Measurements from ENCODE around the gene ANKS6.

Gene ANKS6

DNA sequence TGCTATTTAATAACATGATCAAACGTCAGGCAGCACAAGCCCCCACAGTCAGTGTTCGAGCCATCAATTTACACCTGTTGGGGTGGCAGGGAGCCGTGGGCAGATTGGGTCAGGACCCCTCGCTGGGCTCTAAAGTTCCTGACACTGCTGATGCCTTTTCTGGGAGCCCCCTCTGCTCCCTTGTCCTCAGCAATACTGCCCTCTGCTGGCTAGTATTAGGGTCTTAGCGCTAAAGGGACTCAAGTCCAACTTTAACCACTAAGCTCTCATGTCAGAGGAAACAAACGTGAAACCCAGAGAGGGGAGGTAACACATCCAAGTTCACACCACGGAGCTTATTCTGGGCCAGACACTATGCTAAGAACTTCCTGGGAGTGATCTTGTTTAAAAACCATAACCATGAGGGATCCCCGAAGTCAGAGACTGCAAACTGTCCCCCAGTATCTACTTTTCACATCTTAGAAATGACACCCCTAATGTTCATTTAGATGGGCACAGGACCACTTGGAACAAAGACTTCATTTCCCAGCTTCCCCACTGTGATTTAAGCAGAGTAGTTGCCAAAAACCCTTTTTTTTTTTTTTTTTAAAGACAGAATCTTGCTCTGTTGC, 20.4 kb downstream of the ANKS6 start:
- no peak overlapping the region for H4K8ac ChIP-seq (ENCODE audit: low read depth, low read length)
- DNase-seq = peak; percentile 89
- no peak overlapping the region for H2BK120ac ChIP-seq (ENCODE audit: low read depth, low read length)
- H3K4me2 ChIP-seq (ENCODE audit: low read length) = no peak overlapping the region
- H2AK5ac ChIP-seq (ENCODE audit: low read length) = no peak overlapping the region
- H3K79me1 ChIP-seq (ENCODE audit: low read length) = no peaks in the 10 kb centered on the region
- H3K27ac ChIP-seq (ENCODE audit: low read depth, low read length) = no peak overlapping the region
- no peaks in the 10 kb centered on the region for H3K4me1 ChIP-seq (ENCODE audit: control insufficient read depth, low read depth, low read length)
- no peaks in the 10 kb centered on the region for H3K79me2 ChIP-seq (ENCODE audit: control insufficient read depth, insufficient read depth, low read length)
- no peaks in the 10 kb centered on the region for H3K27me3 ChIP-seq (ENCODE audit: insufficient read depth, low read length, poor library complexity)
- H4K5ac ChIP-seq (ENCODE audit: low read length) = no peak overlapping the region
- no peak overlapping the region for H3K23ac ChIP-seq (ENCODE audit: low read length)
- H3K9ac ChIP-seq (ENCODE audit: low read length) = no peak overlapping the region
- no peak overlapping the region for H3K4me3 ChIP-seq (ENCODE audit: low read length)
- no peak overlapping the region for H2BK5ac ChIP-seq (ENCODE audit: low read length)
- no peak overlapping the region for H3K4ac ChIP-seq (ENCODE audit: low read depth, low read length)
- no peak overlapping the region for H3K56ac ChIP-seq (ENCODE audit: low read length)
- H2BK15ac ChIP-seq (replicated peaks; ENCODE audit: low read depth) = no peak overlapping the region
- no CpG with 5 or more reads among the region's 8 CpGs for WGBS (ENCODE audit: extremely low coverage, insufficient coverage, low lambda C conversion rate)
- H3K18ac ChIP-seq (ENCODE audit: low read length) = no peak overlapping the region
- H3K36me3 ChIP-seq (ENCODE audit: control insufficient read depth, insufficient read depth, low read length) = peaks cover 4% of the 10 kb centered on the region

DNA sequence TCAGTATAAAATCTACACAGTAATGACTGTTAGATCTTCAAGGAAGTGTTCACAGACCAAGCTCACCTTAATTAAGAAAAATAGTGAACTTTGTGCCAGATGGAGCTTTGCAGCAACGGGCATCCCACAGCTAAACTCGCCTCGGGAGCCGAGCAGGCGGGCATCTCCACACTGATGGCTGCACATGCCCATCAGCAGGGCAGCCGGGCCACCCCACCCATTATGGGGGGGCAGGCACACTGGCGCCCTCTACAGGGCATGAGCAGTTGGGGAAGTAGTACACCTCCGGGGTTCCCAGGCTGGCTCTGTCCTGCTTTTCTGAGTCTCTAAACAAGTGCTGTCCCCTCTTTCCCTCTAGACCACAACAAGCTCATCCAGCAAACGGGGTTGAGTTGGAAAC, 21.6 kb downstream of the ANKS6 start:
- no peak overlapping the region for H4K5ac ChIP-seq (ENCODE audit: low read length)
- H4K8ac ChIP-seq (ENCODE audit: low read depth, low read length) = no peak overlapping the region
- no peaks in the 10 kb centered on the region for H3K4me1 ChIP-seq (ENCODE audit: control insufficient read depth, low read depth, low read length)
- no peak overlapping the region for H3K27ac ChIP-seq (ENCODE audit: low read depth, low read length)
- no peak overlapping the region for H2BK5ac ChIP-seq (ENCODE audit: low read length)
- no peaks in the 10 kb centered on the region for H3K27me3 ChIP-seq (ENCODE audit: insufficient read depth, low read length, poor library complexity)
- H2BK15ac ChIP-seq (replicated peaks; ENCODE audit: low read depth) = no peak overlapping the region
- H3K79me2 ChIP-seq (ENCODE audit: control insufficient read depth, insufficient read depth, low read length) = no peaks in the 10 kb centered on the region
- H3K4ac ChIP-seq (ENCODE audit: low read depth, low read length) = no peak overlapping the region
- no peak overlapping the region for H3K4me3 ChIP-seq (ENCODE audit: low read length)
- no peak overlapping the region for H3K18ac ChIP-seq (ENCODE audit: low read length)
- H2BK120ac ChIP-seq (ENCODE audit: low read depth, low read length) = no peak overlapping the region
- no CpG with 5 or more reads among the region's 9 CpGs for WGBS (ENCODE audit: extremely low coverage, insufficient coverage, low lambda C conversion rate)
- no peak overlapping the region for H3K9ac ChIP-seq (ENCODE audit: low read length)
- DNase-seq = no peak
- H3K23ac ChIP-seq (ENCODE audit: low read length) = no peak overlapping the region
- no peaks in the 10 kb centered on the region for H3K79me1 ChIP-seq (ENCODE audit: low read length)
- H2AK5ac ChIP-seq (ENCODE audit: low read length) = no peak overlapping the region
- H3K4me2 ChIP-seq (ENCODE audit: low read length) = no peak overlapping the region
- no peak overlapping the region for H3K56ac ChIP-seq (ENCODE audit: low read length)
- peaks cover 4% of the 10 kb centered on the region for H3K36me3 ChIP-seq (ENCODE audit: control insufficient read depth, insufficient read depth, low read length)

DNA sequence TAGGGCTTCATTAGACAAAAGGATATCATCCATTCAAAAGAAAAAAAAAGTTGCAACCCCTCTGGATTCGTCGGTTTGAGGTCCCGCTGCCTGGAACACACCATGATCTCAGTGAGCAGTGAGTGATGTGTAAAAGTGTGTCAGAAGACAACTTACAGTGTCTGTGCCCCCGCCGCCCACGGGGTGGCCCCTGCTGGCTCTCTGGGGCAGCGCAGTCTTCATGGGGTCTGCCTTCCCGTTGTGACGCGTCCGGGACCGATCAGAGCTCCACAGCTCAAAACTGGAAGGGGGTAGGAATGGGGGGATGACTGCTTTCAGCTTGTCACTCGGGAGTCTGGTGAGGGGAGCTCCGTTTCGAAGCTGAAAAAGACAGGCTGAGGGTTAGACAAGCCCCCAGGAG, 22.6 kb downstream of the ANKS6 start:
- Histone ChIP-seq H2AK5ac (ENCODE audit: low read length) (no peak overlapping the region), H3K4me3 (ENCODE audit: low read length) (no peak overlapping the region), H3K56ac (ENCODE audit: low read length) (no peak overlapping the region), H3K79me1 (ENCODE audit: low read length) (no peaks in the 10 kb centered on the region), H4K5ac (ENCODE audit: low read length) (no peak overlapping the region), H3K4me2 (ENCODE audit: low read length) (no peak overlapping the region), H2BK15ac (replicated peaks; ENCODE audit: low read depth) (no peak overlapping the region), H3K4me1 (ENCODE audit: control insufficient read depth, low read depth, low read length) (no peaks in the 10 kb centered on the region), H3K36me3 (ENCODE audit: control insufficient read depth, insufficient read depth, low read length) (peaks cover 4% of the 10 kb centered on the region), H2BK5ac (ENCODE audit: low read length) (no peak overlapping the region), H3K18ac (ENCODE audit: low read length) (no peak overlapping the region), H3K79me2 (ENCODE audit: control insufficient read depth, insufficient read depth, low read length) (no peaks in the 10 kb centered on the region), H3K27ac (ENCODE audit: low read depth, low read length) (no peak overlapping the region), H3K9ac (ENCODE audit: low read length) (no peak overlapping the region), H2BK120ac (ENCODE audit: low read depth, low read length) (no peak overlapping the region), H3K4ac (ENCODE audit: low read depth, low read length) (no peak overlapping the region), H3K23ac (ENCODE audit: low read length) (no peak overlapping the region), H3K27me3 (ENCODE audit: insufficient read depth, low read length, poor library complexity) (no peaks in the 10 kb centered on the region), H4K8ac (ENCODE audit: low read depth, low read length) (no peak overlapping the region)
- no CpG with 5 or more reads among the region's 15 CpGs for WGBS (ENCODE audit: extremely low coverage, insufficient coverage, low lambda C conversion rate)
- DNase-seq = no peak

DNA sequence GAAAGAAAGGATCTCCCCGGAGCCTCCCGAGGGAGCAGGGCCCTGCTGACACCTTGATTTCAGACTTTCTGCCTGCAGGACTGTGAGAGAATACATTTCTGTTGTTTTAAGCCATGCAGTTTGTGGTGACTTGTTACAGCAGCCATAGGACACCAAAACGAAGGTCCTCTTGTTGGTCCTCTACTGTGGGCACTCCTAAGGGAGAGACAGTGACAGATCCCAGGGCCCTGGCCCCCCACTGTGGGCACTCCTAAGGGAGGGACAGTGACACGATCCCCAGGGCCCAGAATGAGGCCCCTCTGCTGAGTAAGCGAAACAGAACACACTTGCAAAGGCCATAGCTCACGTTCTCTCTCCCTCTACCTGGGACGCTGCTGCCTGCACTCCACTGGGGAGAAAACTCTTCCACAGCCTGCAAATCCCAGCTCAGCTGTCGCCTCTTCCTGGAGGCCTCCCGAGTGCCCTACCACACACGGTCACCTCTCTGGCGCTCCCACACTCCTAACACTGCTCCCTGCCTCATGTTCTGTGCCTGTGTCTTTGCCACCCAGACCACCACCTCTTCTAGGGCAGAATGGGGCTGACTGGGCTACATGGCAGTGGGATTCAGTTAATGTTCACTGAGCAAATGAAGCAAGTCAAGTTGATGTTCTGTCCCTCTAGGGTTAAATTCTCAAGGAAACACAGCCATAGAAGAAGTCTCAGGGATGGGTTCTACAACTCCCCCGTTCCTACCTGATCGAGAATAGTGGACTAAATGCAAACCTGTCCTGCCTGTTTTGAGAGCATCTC, 23.8 kb downstream of the ANKS6 start:
- no peaks in the 10 kb centered on the region for H3K79me2 ChIP-seq (ENCODE audit: control insufficient read depth, insufficient read depth, low read length)
- WGBS (ENCODE audit: extremely low coverage, insufficient coverage, low lambda C conversion rate) = no CpG with 5 or more reads among the region's 13 CpGs
- H3K4me1 ChIP-seq (ENCODE audit: control insufficient read depth, low read depth, low read length) = no peaks in the 10 kb centered on the region
- no peak overlapping the region for H3K4me3 ChIP-seq (ENCODE audit: low read length)
- H3K4ac ChIP-seq (ENCODE audit: low read depth, low read length) = no peak overlapping the region
- H3K27me3 ChIP-seq (ENCODE audit: insufficient read depth, low read length, poor library complexity) = no peaks in the 10 kb centered on the region
- no peak overlapping the region for H3K4me2 ChIP-seq (ENCODE audit: low read length)
- H3K9ac ChIP-seq (ENCODE audit: low read length) = no peak overlapping the region
- no peak for DNase-seq
- no peak overlapping the region for H2BK5ac ChIP-seq (ENCODE audit: low read length)
- no peak overlapping the region for H3K18ac ChIP-seq (ENCODE audit: low read length)
- H3K23ac ChIP-seq (ENCODE audit: low read length) = no peak overlapping the region
- H2BK120ac ChIP-seq (ENCODE audit: low read depth, low read length) = no peak overlapping the region
- H2BK15ac ChIP-seq (replicated peaks; ENCODE audit: low read depth) = no peak overlapping the region
- peaks cover 4% of the 10 kb centered on the region for H3K36me3 ChIP-seq (ENCODE audit: control insufficient read depth, insufficient read depth, low read length)
- no peak overlapping the region for H2AK5ac ChIP-seq (ENCODE audit: low read length)
- H4K8ac ChIP-seq (ENCODE audit: low read depth, low read length) = no peak overlapping the region
- H3K79me1 ChIP-seq (ENCODE audit: low read length) = no peaks in the 10 kb centered on the region
- H3K27ac ChIP-seq (ENCODE audit: low read depth, low read length) = no peak overlapping the region
- H4K5ac ChIP-seq (ENCODE audit: low read length) = no peak overlapping the region
- H3K56ac ChIP-seq (ENCODE audit: low read length) = no peak overlapping the region

DNA sequence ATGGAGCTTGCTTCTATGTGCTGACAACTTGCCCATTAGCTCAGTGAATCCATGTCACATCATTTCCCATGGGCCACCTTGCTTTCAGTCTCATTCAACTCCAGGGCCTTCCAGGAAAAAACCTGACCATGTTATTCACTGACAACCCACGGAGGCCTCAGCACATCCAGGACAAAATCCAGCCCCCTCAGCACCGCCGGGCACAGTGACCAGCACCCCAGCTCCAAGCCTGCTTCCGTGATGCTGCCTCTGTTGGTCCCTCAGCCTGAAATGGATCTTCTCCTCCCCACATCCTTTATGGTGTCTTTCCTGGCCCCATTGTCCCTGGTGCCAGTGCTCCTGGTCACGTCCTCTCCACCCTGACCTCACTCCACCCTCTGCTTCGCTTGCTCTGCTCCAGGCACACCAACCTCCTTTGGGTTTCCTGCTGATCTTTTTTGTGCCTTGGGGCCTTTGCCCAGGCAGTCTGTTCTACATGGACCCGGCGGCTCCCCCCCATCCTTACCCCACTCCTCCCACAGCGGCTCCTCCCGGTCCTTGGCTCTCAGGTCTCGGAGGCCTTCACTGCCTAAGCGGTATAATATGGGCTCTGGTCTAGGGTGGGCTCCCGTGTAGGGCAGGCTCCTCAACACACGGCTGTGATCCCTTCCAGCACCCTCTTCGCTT, 25.0 kb downstream of the ANKS6 start:
- Histone ChIP-seq H2BK15ac (replicated peaks; ENCODE audit: low read depth) (no peak overlapping the region), H3K18ac (ENCODE audit: low read length) (no peak overlapping the region), H4K8ac (ENCODE audit: low read depth, low read length) (no peak overlapping the region), H3K9ac (ENCODE audit: low read length) (no peak overlapping the region), H3K4me2 (ENCODE audit: low read length) (no peak overlapping the region), H3K79me2 (ENCODE audit: control insufficient read depth, insufficient read depth, low read length) (no peaks in the 10 kb centered on the region), H4K5ac (ENCODE audit: low read length) (no peak overlapping the region), H3K4me3 (ENCODE audit: low read length) (no peak overlapping the region), H3K36me3 (ENCODE audit: control insufficient read depth, insufficient read depth, low read length) (peaks cover 4% of the 10 kb centered on the region), H3K27me3 (ENCODE audit: insufficient read depth, low read length, poor library complexity) (no peaks in the 10 kb centered on the region), H3K23ac (ENCODE audit: low read length) (no peak overlapping the region), H2AK5ac (ENCODE audit: low read length) (no peak overlapping the region), H2BK5ac (ENCODE audit: low read length) (no peak overlapping the region), H2BK120ac (ENCODE audit: low read depth, low read length) (no peak overlapping the region), H3K4ac (ENCODE audit: low read depth, low read length) (no peak overlapping the region), H3K56ac (ENCODE audit: low read length) (no peak overlapping the region), H3K4me1 (ENCODE audit: control insufficient read depth, low read depth, low read length) (no peaks in the 10 kb centered on the region), H3K79me1 (ENCODE audit: low read length) (no peaks in the 10 kb centered on the region), H3K27ac (ENCODE audit: low read depth, low read length) (no peak overlapping the region)
- no CpG with 5 or more reads among the region's 15 CpGs for WGBS (ENCODE audit: extremely low coverage, insufficient coverage, low lambda C conversion rate)
- DNase-seq = no peak

All from mesendoderm (in vitro differentiated cells).